Measurements from ENCODE around the gene NAA50. TPM values are rescaled to one million over a fixed set of nuclear protein-coding genes. Genes with fewer than 3 reads are reported as not detected.

The NAA50 gene
- total and polyA plus RNA-seq, 2 of the 13 experiments (the other 11 are each of a cell fraction or from before 2014, with no cell fraction given), result 30.2 to 233 TPM

- no peak for TF ChIP-seq HBP1 (CRISPR knock-in tag; IDR thresholded peaks at IDR 0.05; ENCODE audit: low read depth)
- TF ChIP-seq ZFP82 (CRISPR knock-in tag; IDR thresholded peaks at IDR 0.05; ENCODE audit: borderline replicate concordance), result no peak
- no peak for TF ChIP-seq LCORL (IDR thresholded peaks at IDR 0.05)
- TF ChIP-seq LCORL (CRISPR knock-in tag; IDR thresholded peaks at IDR 0.05), result peak; percentile 16
- TF ChIP-seq MTERF4 (CRISPR knock-in tag; IDR thresholded peaks at IDR 0.05), result peak; percentile 40; the same call in 1 of the 2 replicates
- TF ChIP-seq ZBTB7B (CRISPR knock-in tag; IDR thresholded peaks at IDR 0.05), result peak; percentile 77; the same call in 1 of the 2 replicates
- TF ChIP-seq GATA4 (IDR thresholded peaks at IDR 0.05; ENCODE audit: borderline replicate concordance, low read depth), result no peak
- no peak for TF ChIP-seq AHDC1 (CRISPR knock-in tag; IDR thresholded peaks at IDR 0.05; ENCODE audit: borderline replicate concordance)
- no peak for TF ChIP-seq TERF1 (CRISPR knock-in tag; IDR thresholded peaks at IDR 0.05)
- TF ChIP-seq TBL1XR1 (IDR thresholded peaks at IDR 0.05; ENCODE audit: borderline replicate concordance, low read length, partially characterized antibody), result peak; percentile 7
- peak; percentile 21 for TF ChIP-seq U2AF1 (optimal IDR thresholded peaks at IDR 0.05; ENCODE audit: low read depth, low read length)
- TF ChIP-seq PPARG (CRISPR knock-in tag; conservative IDR thresholded peaks at IDR 0.05), result peak; percentile 60
- no peak for TF ChIP-seq ZNF235 (CRISPR knock-in tag; IDR thresholded peaks at IDR 0.05; ENCODE audit: borderline replicate concordance)
- TF ChIP-seq CCDC6 (CRISPR knock-in tag; IDR thresholded peaks at IDR 0.05), result no peak; the same call in 1 of the 2 replicates
Observed at GRCh38 chr3:113745756-113746547, at the start of gene NAA50 (continued).

Measured in HepG2 (cell line).